Spleen (tissue), 11 donors: Measurements from ENCODE around the gene MCTP1. TPM values are rescaled to one million over a fixed set of nuclear protein-coding genes. Genes with fewer than 3 reads are reported as not detected.
"Not testable (repeated sequence)": the region's sequence is repeated elsewhere in the genome, so short reads cannot be mapped to it uniquely, and the experiment has no call there.

ENCODE experiments used
- DNase-seq: peaks from one replicate; pipeline ENCODE4 v3.0.0-alpha.2; 2020
- H3K27ac ChIP-seq, 8 donors: fragments of 200-600 bp; sonication (generic) in 7 of 8; 1 replicate in 4 of 8; 2 replicates in 4 of 8; pipeline versions ENCODE4 v1.5.0 to v1.8.0; 2016 to 2021; ENCODE audit warnings: inconsistent platforms in 4 of 8, mild to moderate bottlenecking in 4 of 8, moderate library complexity in 1 of 8
- H3K27me3 ChIP-seq, 7 donors: fragments of 200-600 bp; sonication (generic) in 6 of 7; replicated peaks in 1 of 7; 1 replicate in 4 of 7; 2 replicates in 3 of 7; pipeline versions ENCODE4 v1.5.0 to v1.8.0; 2016 to 2021; ENCODE audit warnings: inconsistent platforms in 3 of 7, mild to moderate bottlenecking in 1 of 7
- H3K36me3 ChIP-seq, 6 donors: fragments of 200-600 bp; sonication (generic) in 5 of 6; 1 replicate in 4 of 6; 2 replicates in 2 of 6; pipeline versions ENCODE4 v1.5.0 to v1.8.0; 2016 to 2021; ENCODE audit warnings: inconsistent platforms in 2 of 6
- H3K4me1 ChIP-seq, 6 donors: fragments of 200-600 bp; sonication (generic) in 5 of 6; 1 replicate in 3 of 6; 2 replicates in 3 of 6; pipeline versions ENCODE4 v1.5.0 to v1.8.0; 2016 to 2021; ENCODE audit warnings: inconsistent platforms in 3 of 6
- H3K4me3 ChIP-seq, 8 donors: fragments of 200-600 bp; sonication (generic) in 7 of 8; 1 replicate in 4 of 8; 2 replicates in 4 of 8; pipeline versions ENCODE4 v1.5.0 to v1.8.0; 2016 to 2021; ENCODE audit warnings: inconsistent platforms in 4 of 8, mild to moderate bottlenecking in 4 of 8, moderate library complexity in 2 of 8
- H3K9me3 ChIP-seq, 8 donors: fragments of 200-600 bp; sonication (generic) in 7 of 8; 1 replicate in 4 of 8; 2 replicates in 4 of 8; pipeline versions ENCODE4 v1.5.0 to v1.8.0; 2016 to 2021; ENCODE audit warnings: inconsistent platforms in 4 of 8
- POLR2A ChIP-seq, 3 donors: fragments of 450-650 bp; IDR thresholded peaks; one replicate each; pipeline ENCODE4 v1.5.1; 2017; ENCODE audit warnings: antibody characterized with exemption in 3 of 3, mild to moderate bottlenecking in 1 of 3
- POLR2AphosphoS5 ChIP-seq, 3 donors: sonication (generic); formaldehyde crosslinking; IDR thresholded peaks; one replicate each; pipeline ENCODE4 v1.5.1; 2017; ENCODE audit warnings: antibody characterized with exemption in 3 of 3
- WGBS, 5 donors: extraction: QIAGEN DNeasy Blood & Tissue Kit in 3 of 5; methylation state at CpG; one replicate each; pipeline versions ENCODE4 v1.1.5 to v1.1.7; 2013 to 2018; 5-methylcytosine and 5-hydroxymethylcytosine counted together
- intact Hi-C: fragments of 100-400 bp; cut with DNase I; formaldehyde crosslinking; loops from one replicate; pipeline ENCODE4 v1.15.0; 2023; ENCODE audit warnings: low total_unique reads
- polyA plus RNA-seq, 3 donors: library from polyadenylated mRNA; stranded (reverse); fragments of 200-250 nt; gene quantifications; one replicate each; pipeline ENCODE4 v1.2.1, GENCODE V29; 2013
- total RNA-seq, 7 donors: library from RNA; depleted of rRNA in 3 of 7; stranded (reverse); fragments of >200 nt in 3 of 7; fragmentation: NEBNext Ultra II Directional in 4 of 7; extraction: Animal tissue kit (Norgen Biotek cat#: 25700) in 4 of 7; gene quantifications; one replicate each; pipeline versions ENCODE4 v1.1.0 to v1.2.1, GENCODE V29; 2016 to 2021
- TF ChIP-seq, protein P1 (sequence below), 11 experiments: fragments of 200-600 bp in 7 of 11; fragments of 450-650 bp in 4 of 11; sonication (generic) in 4 of 11; IDR thresholded peaks in 8 of 11; conservative IDR thresholded peaks in 3 of 11; 1 replicate in 7 of 11; 2 replicates in 4 of 11; pipeline versions ENCODE4 v1.4.0 to v1.8.0; 2016 to 2021; ENCODE audit warnings: antibody characterized with exemption in 11 of 11, inconsistent platforms in 4 of 11, mild to moderate bottlenecking in 1 of 11
- donor health status: healthy with polysubstance abuse.
- donor health status: DM: no; HTN: no; CAD: no; lungs with moderate emphysema.
- donor health status: DM: no; HTN: no; CAD: no.
- donor health status: Bipolar disorder and iron deficiency.
- donor health status: healthy.
- donor health status: DM: no; HTN: no; CAD: no.
- donor health status: DM: yes; HTN: yes; CAD: no.

Gene MCTP1
- total and polyA plus RNA-seq, 10 donors: 1.2 to 57.2 (median 29.4) TPM

- no peak for DNase-seq
- Histone ChIP-seq H3K27ac (no peak overlapping the region), H3K4me1 (no peaks in the 10 kb centered on the region), H3K36me3 (no peaks in the 10 kb centered on the region), H3K27me3 (no peaks in the 10 kb centered on the region), H3K9me3 (no peaks in the 10 kb centered on the region), H3K4me3 (no peak overlapping the region)
- intact Hi-C loops: no loop called here
- TF ChIP-seq, protein P1, sequence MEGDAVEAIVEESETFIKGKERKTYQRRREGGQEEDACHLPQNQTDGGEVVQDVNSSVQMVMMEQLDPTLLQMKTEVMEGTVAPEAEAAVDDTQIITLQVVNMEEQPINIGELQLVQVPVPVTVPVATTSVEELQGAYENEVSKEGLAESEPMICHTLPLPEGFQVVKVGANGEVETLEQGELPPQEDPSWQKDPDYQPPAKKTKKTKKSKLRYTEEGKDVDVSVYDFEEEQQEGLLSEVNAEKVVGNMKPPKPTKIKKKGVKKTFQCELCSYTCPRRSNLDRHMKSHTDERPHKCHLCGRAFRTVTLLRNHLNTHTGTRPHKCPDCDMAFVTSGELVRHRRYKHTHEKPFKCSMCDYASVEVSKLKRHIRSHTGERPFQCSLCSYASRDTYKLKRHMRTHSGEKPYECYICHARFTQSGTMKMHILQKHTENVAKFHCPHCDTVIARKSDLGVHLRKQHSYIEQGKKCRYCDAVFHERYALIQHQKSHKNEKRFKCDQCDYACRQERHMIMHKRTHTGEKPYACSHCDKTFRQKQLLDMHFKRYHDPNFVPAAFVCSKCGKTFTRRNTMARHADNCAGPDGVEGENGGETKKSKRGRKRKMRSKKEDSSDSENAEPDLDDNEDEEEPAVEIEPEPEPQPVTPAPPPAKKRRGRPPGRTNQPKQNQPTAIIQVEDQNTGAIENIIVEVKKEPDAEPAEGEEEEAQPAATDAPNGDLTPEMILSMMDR (IDR thresholded peaks at IDR 0.05 in 8 of 11, conservative IDR thresholded peaks at IDR 0.05 in 3 of 11): no peak
- TF ChIP-seq POLR2AphosphoS5 (IDR thresholded peaks at IDR 0.05) (no peak), POLR2A (IDR thresholded peaks at IDR 0.05) (no peak)
- 75 to 90% (median 83%) methylated on average over 4 of the region's 4 CpGs for WGBS, 5 donors
Measured at GRCh38 chr5:95217351-95217750, 67.5 kb downstream of the MCTP1 start.

GRCh38 chr5:95216136-95216955, 68.5 kb downstream of the MCTP1 start:
- Histone ChIP-seq H3K4me3 (no peak overlapping the region), H3K9me3 (no peaks in the 10 kb centered on the region), H3K27ac (no peak overlapping the region), H3K4me1 (no peaks in the 10 kb centered on the region), H3K36me3 (no peaks in the 10 kb centered on the region), H3K27me3 (no peaks in the 10 kb centered on the region)
- 51 to 69% (median 63%) methylated on average over 4 of the region's 4 CpGs for WGBS, 5 donors
- intact Hi-C loops: no loop called here
- TF ChIP-seq POLR2A (IDR thresholded peaks at IDR 0.05): no peak
- TF ChIP-seq, protein P1 (IDR thresholded peaks at IDR 0.05 in 8 of 11, conservative IDR thresholded peaks at IDR 0.05 in 3 of 11): no peak
- TF ChIP-seq POLR2AphosphoS5 (IDR thresholded peaks at IDR 0.05): no peak
- no peak for DNase-seq

- intact Hi-C loops, H3K4me3 ChIP-seq, H3K27me3 ChIP-seq, H3K36me3 ChIP-seq, H3K4me1 ChIP-seq, H3K27ac ChIP-seq, DNase-seq: not testable (repeated sequence)
- WGBS, 5 donors: 78 to 95% (median 81%) methylated on average over 5 of the region's 5 CpGs
- peaks cover 0 to 20% (median 0%) of the 10 kb centered on the region in 8 donors for H3K9me3 ChIP-seq
Measured at GRCh38 chr5:95207811-95208210, 77.1 kb downstream of the MCTP1 start.

DNA sequence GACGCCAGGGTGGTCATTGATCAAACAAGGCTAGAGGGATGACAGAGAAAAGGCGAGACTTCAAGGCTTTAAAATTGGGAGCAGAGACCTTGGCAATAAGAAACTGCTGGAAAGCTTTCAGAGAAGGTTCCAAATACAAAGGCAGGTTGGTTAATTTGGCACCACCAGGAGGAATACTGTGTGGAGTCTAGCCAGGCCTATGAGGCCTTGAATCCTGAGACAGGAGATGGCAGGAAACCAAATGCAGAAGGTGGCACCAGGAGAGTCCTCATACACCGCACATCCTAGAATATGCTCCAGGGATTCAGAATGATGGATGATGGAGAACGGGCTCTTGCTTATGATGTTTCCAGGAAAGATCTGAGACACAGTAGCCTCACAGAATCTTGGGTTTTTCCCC, 90.0 kb downstream of the MCTP1 start:
- WGBS, 5 donors: 85 to 92% (median 86%) methylated on average over 4 of the region's 4 CpGs

More for the DNA sequence above, 90.0 kb downstream of the MCTP1 start:
- H3K27me3 ChIP-seq: no peaks in the 10 kb centered on the region
- intact Hi-C loops: no loop called here
- no peak overlapping the region for H3K4me3 ChIP-seq
- no peaks in the 10 kb centered on the region for H3K4me1 ChIP-seq
- H3K27ac ChIP-seq: no peak overlapping the region
- TF ChIP-seq POLR2AphosphoS5 (IDR thresholded peaks at IDR 0.05): no peak
- no peak for TF ChIP-seq POLR2A (IDR thresholded peaks at IDR 0.05)
- TF ChIP-seq, protein P1 (IDR thresholded peaks at IDR 0.05 in 8 of 11, conservative IDR thresholded peaks at IDR 0.05 in 3 of 11): no peak
- no peaks in the 10 kb centered on the region for H3K36me3 ChIP-seq
- no peak for DNase-seq
- H3K9me3 ChIP-seq: no peaks in the 10 kb centered on the region
